ENCODE measurements around the gene SNTG2. TPM values are rescaled to one million over a fixed set of nuclear protein-coding genes. Genes with fewer than 3 reads are reported as not detected.

SNTG2 gene
- total RNA-seq, 1 donor from 2014 or later: 1.9 TPM

DNA sequence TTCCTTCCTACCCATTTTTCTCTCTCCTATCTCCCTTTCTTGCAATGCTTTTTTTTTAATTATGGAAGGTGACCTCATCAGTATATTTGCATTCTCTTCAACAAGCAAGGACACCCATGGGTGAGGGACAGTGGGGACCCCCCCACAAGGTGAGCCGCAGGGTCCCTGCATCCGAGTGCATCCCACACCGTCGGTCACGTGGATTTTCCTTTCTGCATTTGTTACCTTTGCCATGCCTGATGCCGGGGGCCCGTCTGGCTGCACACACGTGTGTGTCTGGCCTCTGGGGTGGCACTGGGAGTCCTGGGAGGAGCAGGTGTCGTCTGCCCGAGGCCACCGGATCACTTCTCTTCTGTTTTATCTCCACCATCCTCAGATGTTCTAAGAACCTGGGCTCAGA lies 30.1 kb upstream of the SNTG2 start:
- H3K79me2 ChIP-seq (ENCODE audit: insufficient read depth, low read length): no peaks in the 10 kb centered on the region
- H3K4me2 ChIP-seq (ENCODE audit: low read length): no peak overlapping the region
- H3K4me3 ChIP-seq (ENCODE audit: insufficient read depth, low read depth, low read length): no peak overlapping the region
- Mint-ChIP-seq H3K27me3 (ENCODE audit: low read depth, unreplicated experiment) (peaks cover 24% of the 10 kb centered on the region), H3K4me1 (ENCODE audit: low read depth, unreplicated experiment) (no peaks in the 10 kb centered on the region), H3K27ac (ENCODE audit: unreplicated experiment) (no peak overlapping the region), H3K36me3 (ENCODE audit: low read depth, unreplicated experiment) (no peaks in the 10 kb centered on the region), H3K9me3 (ENCODE audit: unreplicated experiment) (no peaks in the 10 kb centered on the region), H3K4me3 (ENCODE audit: unreplicated experiment) (no peak overlapping the region)
- TF ChIP-seq, protein P1, sequence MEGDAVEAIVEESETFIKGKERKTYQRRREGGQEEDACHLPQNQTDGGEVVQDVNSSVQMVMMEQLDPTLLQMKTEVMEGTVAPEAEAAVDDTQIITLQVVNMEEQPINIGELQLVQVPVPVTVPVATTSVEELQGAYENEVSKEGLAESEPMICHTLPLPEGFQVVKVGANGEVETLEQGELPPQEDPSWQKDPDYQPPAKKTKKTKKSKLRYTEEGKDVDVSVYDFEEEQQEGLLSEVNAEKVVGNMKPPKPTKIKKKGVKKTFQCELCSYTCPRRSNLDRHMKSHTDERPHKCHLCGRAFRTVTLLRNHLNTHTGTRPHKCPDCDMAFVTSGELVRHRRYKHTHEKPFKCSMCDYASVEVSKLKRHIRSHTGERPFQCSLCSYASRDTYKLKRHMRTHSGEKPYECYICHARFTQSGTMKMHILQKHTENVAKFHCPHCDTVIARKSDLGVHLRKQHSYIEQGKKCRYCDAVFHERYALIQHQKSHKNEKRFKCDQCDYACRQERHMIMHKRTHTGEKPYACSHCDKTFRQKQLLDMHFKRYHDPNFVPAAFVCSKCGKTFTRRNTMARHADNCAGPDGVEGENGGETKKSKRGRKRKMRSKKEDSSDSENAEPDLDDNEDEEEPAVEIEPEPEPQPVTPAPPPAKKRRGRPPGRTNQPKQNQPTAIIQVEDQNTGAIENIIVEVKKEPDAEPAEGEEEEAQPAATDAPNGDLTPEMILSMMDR (IDR thresholded peaks at IDR 0.05; ENCODE audit: insufficient read depth, low read depth, low read length): no peak
- no peak for TF ChIP-seq EZH2 (IDR thresholded peaks at IDR 0.05; ENCODE audit: insufficient read depth, low read length)
- no peaks in the 10 kb centered on the region for H3K9me3 ChIP-seq (ENCODE audit: insufficient read depth, low read depth, low read length)
- no peaks in the 10 kb centered on the region for H3K27me3 ChIP-seq (ENCODE audit: insufficient read depth, low read length)
- H3K36me3 ChIP-seq (ENCODE audit: insufficient read depth, low read length): no peaks in the 10 kb centered on the region
- H2AFZ ChIP-seq (ENCODE audit: low read depth, low read length): no peak overlapping the region
- no peak for FAIRE-seq
- H3K4me1 ChIP-seq (ENCODE audit: insufficient read depth, low read length): no peaks in the 10 kb centered on the region
- no peak overlapping the region for H3K27ac ChIP-seq (ENCODE audit: low read depth, low read length)
- H4K20me1 ChIP-seq (ENCODE audit: insufficient read depth, low read length): no peaks in the 10 kb centered on the region
- no peak for DNase-seq (ENCODE audit: low read depth)
- H3K9ac ChIP-seq (ENCODE audit: low read length): no peak overlapping the region

DNA sequence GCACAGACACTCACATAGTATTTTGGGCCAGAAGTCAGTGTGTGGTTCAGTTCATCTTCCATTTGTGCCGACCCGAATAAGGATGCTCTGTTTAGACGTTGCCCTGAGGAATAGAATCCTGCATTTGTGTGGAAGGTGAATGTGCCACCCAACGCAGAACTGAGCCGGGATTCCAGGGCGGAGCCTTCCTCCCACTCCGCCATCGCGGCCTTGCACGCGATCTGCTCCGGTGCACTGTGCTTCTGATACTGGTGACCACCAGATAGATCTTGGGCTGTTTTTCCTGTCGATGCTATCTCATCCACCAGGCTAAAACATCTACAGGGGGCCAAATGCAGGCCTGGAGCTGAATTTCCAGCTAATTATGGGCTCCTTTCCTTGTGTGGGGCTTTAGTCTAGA lies 29.6 kb upstream of the SNTG2 start:
- Histone ChIP-seq H3K27me3 (ENCODE audit: insufficient read depth, low read length) (no peaks in the 10 kb centered on the region), H3K4me2 (ENCODE audit: low read length) (no peak overlapping the region), H3K9me3 (ENCODE audit: insufficient read depth, low read depth, low read length) (no peaks in the 10 kb centered on the region), H3K36me3 (ENCODE audit: insufficient read depth, low read length) (no peaks in the 10 kb centered on the region), H3K4me3 (ENCODE audit: insufficient read depth, low read depth, low read length) (no peak overlapping the region), H3K27ac (ENCODE audit: low read depth, low read length) (no peak overlapping the region), H3K9ac (ENCODE audit: low read length) (no peak overlapping the region), H3K4me1 (ENCODE audit: insufficient read depth, low read length) (no peaks in the 10 kb centered on the region), H2AFZ (ENCODE audit: low read depth, low read length) (no peak overlapping the region), H3K79me2 (ENCODE audit: insufficient read depth, low read length) (no peaks in the 10 kb centered on the region), H4K20me1 (ENCODE audit: insufficient read depth, low read length) (no peaks in the 10 kb centered on the region)
- no peak for TF ChIP-seq EZH2 (IDR thresholded peaks at IDR 0.05; ENCODE audit: insufficient read depth, low read length)
- TF ChIP-seq, protein P1 (IDR thresholded peaks at IDR 0.05; ENCODE audit: insufficient read depth, low read depth, low read length): no peak
- H3K27ac Mint-ChIP-seq (ENCODE audit: unreplicated experiment): no peak overlapping the region
- no peak for FAIRE-seq
- no peaks in the 10 kb centered on the region for H3K36me3 Mint-ChIP-seq (ENCODE audit: low read depth, unreplicated experiment)
- H3K27me3 Mint-ChIP-seq (ENCODE audit: low read depth, unreplicated experiment): peaks cover 27% of the 10 kb centered on the region
- no peaks in the 10 kb centered on the region for H3K9me3 Mint-ChIP-seq (ENCODE audit: unreplicated experiment)
- no peaks in the 10 kb centered on the region for H3K4me1 Mint-ChIP-seq (ENCODE audit: low read depth, unreplicated experiment)
- no peak for DNase-seq (ENCODE audit: low read depth)
- no peak overlapping the region for H3K4me3 Mint-ChIP-seq (ENCODE audit: unreplicated experiment)

DNA sequence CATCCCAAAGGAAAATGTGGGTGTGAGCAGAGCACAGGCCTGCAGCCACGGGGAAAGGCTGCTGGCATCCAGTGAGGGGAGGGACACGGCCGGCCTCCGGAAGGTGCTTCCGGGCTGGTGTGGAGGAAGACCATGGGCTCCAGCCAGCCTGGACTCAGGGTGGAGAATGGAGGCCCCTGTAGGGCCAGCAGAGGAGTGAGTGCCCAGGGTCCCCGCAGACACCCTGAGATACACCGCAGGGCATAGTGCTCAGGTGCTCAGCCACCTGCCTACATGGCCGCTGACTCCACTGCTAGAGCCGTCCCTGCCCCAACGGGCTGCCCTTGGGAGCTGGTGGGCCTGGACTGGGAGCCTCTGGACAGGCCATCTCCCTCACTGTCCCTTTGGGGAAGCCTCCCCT lies 28.5 kb upstream of the SNTG2 start:
- Histone ChIP-seq H3K4me2 (ENCODE audit: low read length) (no peak overlapping the region), H4K20me1 (ENCODE audit: insufficient read depth, low read length) (no peaks in the 10 kb centered on the region), H3K36me3 (ENCODE audit: insufficient read depth, low read length) (no peaks in the 10 kb centered on the region), H3K79me2 (ENCODE audit: insufficient read depth, low read length) (no peaks in the 10 kb centered on the region), H2AFZ (ENCODE audit: low read depth, low read length) (no peak overlapping the region), H3K27ac (ENCODE audit: low read depth, low read length) (no peak overlapping the region), H3K4me3 (ENCODE audit: insufficient read depth, low read depth, low read length) (no peak overlapping the region), H3K4me1 (ENCODE audit: insufficient read depth, low read length) (no peaks in the 10 kb centered on the region), H3K9me3 (ENCODE audit: insufficient read depth, low read depth, low read length) (peaks cover 2% of the 10 kb centered on the region), H3K27me3 (ENCODE audit: insufficient read depth, low read length) (no peaks in the 10 kb centered on the region), H3K9ac (ENCODE audit: low read length) (no peak overlapping the region)
- Mint-ChIP-seq H3K4me1 (ENCODE audit: low read depth, unreplicated experiment) (no peaks in the 10 kb centered on the region), H3K27ac (ENCODE audit: unreplicated experiment) (no peak overlapping the region), H3K36me3 (ENCODE audit: low read depth, unreplicated experiment) (no peaks in the 10 kb centered on the region), H3K9me3 (ENCODE audit: unreplicated experiment) (peaks cover 1% of the 10 kb centered on the region), H3K4me3 (ENCODE audit: unreplicated experiment) (no peak overlapping the region), H3K27me3 (ENCODE audit: low read depth, unreplicated experiment) (peaks cover 27% of the 10 kb centered on the region)
- FAIRE-seq (no peak), DNase-seq (ENCODE audit: low read depth) (no peak)
- TF ChIP-seq, protein P1 (IDR thresholded peaks at IDR 0.05; ENCODE audit: insufficient read depth, low read depth, low read length): no peak
- TF ChIP-seq EZH2 (IDR thresholded peaks at IDR 0.05; ENCODE audit: insufficient read depth, low read length): no peak
